ENCODE measurements around the gene ST8SIA6.
"Not testable (repeated sequence)": the region's sequence is repeated elsewhere in the genome, so short reads cannot be mapped to it uniquely, and the experiment has no call there.

ST8SIA6 gene

DNA sequence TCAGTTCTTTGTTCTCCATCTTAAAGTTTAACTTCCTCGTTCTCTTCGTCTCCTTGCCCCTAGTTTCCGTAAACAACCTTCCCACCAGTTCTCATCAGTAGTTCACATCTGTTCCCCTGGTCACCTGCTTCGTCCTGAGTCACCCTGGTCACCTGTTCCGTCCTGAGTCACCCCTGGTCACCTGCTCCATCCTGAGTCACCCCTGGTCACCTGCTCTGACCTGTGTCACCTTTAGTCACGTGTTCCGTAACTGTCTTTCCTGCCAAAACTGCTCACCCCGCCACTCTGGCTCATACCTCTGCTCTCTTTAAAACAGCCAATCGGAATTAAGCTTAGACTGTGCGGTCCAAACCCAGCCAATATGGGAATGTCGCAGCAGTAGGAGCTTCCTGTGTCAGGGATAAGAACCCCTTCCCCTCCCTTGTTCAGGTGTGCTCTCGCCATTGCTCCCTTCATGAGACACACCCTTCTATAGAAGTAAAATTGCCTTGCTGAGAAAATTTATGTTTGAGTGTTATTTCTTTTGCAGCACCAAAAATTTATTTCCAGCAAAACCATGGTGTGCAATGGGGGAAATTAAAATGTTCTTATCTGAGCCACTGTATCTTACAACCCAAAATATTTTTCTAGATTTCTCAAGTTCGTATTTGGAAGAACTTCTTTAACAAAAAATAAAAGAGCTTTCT lies 114.1 kb downstream of the ST8SIA6 start:
- DNase-seq = no peak

DNA sequence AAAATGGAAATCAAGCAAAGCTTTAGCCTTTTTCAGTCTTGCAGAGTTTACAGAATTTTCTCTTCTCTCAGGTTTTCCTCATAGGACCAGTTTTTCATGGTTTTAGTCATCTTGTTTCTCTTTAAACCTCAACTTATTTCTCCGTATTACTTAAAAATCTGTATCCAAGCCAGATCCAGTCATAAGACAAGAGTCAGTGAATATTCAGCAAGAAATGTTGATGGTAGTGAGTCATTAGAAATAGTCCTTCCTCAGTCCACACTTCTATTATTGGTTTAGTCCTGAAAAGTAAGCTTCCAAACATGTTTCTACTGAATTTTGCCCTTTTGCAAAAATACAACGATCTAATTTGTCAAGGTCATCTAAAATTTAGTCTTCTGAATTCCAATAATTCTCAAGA lies 119.3 kb downstream of the ST8SIA6 start:
- no peak for DNase-seq

DNA sequence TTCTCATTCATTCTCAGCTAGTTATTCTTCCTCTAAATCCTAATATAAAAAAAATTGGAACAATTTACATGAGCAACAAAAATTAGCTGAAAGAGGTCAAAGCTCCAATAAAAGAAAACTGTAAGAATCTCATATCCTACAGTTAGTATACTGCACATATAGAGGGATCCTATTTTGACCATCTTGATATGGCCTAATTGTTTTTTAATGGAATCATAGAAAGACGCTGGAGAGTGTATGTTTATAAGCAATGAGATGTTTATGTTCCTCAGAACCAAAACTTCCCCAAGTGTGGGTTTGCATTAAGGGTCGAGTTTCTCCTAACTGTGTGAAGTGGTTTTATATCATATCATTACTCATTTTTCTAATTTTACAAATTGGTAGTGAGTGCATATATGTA lies 123.9 kb downstream of the ST8SIA6 start:
- no peak for DNase-seq

DNA sequence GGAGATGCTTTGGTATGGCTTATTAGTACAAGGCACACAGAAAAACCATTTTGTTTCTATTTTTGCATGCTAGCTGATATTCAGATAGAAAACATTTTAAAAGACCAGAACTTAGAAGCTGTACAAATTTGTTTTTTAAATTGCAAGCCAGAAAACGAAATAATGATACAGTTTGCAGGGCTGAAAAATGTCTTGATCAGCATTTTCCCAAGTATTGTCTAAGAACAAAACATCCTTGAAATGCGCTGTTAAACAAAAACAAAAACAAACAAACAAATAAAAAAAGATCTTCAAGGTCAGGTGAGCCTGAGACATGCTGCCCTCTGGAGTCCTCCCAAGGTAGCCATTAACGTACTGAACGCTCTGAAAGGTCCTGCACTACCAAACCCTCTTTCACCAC lies 128.0 kb downstream of the ST8SIA6 start:
- DNase-seq = no peak

DNA sequence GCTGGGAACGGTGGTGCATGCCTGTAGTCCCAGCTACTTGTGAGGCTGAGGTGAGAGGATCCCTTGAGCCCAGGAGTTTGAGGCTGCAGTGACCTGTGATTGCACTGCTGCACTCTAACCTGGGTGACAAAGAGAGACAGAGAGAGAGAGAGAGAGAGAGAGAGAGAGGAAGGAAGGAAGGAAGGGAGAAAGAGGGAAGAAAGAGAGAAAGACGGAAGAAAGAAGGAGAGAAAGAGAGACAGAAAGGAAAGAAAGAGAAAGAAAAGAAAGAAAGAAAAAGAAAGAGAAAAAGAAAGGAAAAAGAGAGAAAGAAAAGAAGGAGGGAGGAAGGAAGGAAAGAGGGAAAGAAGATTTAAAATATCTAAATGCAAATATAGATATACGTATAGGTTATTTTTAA lies 132.4 kb downstream of the ST8SIA6 start:
- not testable (repeated sequence) for DNase-seq

DNA sequence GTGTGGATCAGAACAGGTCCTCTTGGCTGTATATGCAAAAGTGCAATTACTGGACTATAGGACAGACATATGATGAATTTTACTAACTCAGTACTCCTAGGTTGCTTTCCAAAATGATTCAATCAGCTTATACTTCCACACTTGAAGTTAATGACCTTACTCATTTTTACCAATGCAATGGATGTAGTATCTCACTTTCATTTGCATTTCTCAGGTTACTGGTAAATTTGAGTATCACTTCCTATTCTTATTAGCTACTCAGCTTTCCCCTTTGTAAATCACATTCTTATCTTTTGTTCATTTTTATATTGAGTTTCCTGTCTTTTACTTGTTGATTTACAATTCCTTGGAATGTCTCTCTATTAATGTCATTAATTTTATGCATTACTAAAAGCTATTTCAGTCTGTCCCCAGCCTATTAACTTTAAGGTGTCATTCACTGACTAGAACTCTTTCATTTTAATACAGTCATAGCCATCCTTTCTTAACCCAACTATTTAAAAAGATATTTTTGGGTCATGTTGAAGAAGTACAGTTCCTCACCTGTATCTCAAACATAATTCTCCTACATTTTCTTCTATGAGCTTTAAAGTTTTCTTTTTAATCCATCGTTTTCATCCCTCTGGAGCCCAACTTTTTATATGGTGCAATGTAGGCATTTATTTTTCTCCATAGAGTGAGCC lies 137.8 kb downstream of the ST8SIA6 start:
- no peak for DNase-seq

DNA sequence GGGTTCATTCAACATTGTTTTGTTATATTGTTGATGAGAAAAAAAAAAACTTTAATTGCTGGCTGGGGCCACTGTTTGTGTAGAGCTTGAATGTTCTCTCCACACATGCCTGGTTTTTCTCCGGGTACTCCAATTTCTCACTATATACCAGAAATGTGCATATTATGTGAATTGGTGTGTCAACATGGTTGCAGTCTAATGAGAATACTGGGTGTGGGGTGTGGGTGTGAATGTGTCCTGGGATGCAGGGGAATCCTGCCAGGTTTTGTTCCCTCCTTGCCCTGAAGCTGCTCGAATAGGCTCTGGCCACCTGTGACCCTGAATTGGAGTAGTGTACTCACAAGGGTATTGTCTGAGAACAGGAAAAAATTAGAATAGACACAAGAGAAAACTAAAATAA lies 145.0 kb downstream of the ST8SIA6 start:
- no peak for DNase-seq

DNA sequence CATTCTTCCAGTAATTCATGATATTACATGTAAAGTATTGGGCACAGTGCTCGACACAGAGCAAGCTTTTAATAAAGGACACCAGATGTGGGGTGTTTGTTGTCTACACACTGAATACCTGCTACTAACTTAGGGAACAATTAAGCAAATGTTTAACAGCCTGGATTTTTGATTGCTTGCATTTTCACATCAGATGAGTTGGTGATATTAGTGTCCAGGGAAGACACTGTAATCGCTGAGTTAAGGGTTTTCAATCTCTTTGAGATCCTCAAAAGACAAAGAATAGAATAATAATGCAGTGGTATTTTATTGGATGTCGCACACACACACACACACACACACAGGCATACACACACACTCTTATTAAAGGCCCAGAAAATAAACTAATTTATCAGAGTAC lies 147.3 kb downstream of the ST8SIA6 start:
- no peak for DNase-seq

DNA sequence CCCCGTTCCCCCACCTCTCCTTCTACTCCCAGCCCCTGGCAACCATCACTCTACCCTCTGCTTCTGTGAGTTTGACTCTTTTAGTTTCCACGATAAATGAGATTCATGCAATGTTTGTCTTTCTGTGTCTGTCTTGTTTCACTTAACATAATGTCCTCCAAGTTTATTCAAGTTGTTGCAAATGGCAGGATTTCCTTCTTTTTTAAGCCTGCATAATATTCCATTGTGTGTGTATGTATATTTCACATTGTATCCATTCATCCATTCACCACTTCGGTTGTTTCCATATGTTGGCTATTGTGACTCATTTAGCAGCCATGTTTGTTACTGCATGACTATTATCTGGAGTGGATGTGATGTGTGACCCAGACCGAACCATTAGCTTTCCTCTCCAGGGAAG lies 162.0 kb downstream of the ST8SIA6 start:
- DNase-seq = no peak

DNA sequence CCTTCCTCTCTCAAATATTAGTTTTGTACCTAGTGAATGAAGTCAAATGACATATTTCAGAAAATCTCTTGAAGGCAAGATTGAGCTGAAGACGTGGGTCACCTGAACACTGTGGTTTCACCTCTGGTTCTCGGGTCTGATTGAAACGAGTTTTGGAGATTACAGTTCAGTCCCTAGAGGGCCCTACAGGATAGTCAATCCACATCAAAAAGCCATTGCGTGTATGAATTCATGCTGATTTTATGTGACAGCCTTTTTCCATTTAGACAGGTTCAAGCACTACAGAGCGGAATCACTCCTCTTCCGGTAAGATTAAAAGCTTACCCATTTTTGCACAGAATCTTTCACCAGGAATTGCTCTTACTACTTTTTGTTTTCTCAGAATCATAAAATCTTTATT lies 164.2 kb downstream of the ST8SIA6 start:
- no peak for DNase-seq

DNA sequence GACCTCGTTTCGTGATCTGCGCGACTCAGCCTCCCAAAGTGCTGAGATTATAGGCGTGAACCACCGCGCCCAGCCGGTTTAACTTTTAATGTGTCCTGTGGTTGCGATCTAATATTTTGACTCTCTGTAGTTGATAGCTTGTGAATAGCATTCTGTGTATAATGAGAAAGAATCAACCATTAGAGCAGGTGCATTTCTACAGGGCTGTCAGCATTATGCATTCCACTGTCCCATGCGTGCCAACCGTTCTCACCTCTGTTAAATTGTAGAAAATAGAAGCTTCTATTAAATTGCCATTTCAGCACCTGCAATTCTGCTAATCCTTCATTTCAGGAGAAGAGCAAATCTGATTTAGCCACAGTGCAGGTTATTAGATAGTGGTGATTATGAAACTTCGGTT lies 164.6 kb downstream of the ST8SIA6 start:
- no peak for DNase-seq

DNA sequence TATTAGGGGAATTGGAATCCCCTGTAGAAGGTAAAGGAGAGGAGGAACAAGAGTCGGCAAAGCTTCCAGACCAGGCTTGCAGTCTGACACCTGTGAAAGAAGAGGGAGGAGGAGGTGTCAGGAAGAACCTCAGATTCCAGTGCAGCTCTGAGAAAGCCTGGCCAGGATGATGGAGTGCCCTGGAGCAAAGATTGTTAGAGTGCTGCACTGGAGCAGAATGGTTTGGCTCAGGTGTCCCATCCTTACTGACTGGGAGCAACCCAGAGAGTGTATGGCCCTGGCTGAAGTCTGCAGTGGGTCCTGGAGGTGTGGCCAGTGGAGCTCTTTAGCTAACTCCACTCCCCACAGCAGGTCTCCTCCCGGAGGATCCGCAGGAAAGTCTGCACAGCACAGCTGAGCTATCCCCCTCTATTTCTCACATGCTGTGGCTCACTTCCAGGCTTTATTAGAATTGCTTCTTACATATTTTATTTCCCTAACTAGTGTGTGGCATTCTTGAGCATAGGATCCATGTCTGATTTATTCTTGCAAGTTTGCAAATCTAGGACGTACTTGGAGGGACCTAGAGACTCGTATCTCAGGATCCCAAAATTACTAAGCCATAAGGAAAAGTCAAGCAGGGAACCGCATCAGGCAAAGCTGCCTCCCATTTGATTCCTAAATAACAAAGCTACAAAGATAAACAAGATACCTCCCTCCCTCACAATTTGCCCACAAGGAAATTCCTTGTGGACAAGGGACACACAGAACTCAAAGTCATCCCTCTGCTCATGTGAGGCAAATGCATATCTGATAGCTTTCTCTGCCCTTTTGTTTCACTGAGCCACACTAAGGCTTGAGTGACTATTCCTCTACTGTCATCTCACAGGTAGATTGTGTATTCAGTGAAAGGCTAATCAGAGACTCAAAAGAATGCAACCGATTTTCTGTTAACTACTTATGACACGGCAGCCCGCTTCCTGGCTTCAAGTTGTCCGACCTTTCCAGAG lies 167.5 kb downstream of the ST8SIA6 start:
- no peak for DNase-seq

DNA sequence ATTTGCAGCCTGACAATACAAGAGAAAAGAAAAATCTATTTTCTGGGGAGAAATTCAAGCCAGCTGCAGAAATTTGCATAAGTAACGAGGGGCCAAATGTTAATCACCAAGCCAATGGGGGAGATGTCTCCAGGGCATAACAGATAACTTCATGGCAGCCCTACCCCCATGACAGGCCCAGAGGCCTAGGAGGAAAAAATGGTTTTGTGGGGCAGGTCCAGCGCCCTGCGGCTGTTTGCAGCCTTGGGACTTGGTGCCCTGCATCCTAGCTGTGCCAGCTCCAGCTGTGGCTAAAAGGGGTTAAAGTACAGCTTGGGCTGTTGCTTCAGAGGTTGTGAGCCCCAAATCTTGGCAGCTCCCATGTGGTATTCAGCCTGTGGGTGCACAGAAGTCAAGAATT lies 172.1 kb downstream of the ST8SIA6 start:
- DNase-seq = no peak

DNA sequence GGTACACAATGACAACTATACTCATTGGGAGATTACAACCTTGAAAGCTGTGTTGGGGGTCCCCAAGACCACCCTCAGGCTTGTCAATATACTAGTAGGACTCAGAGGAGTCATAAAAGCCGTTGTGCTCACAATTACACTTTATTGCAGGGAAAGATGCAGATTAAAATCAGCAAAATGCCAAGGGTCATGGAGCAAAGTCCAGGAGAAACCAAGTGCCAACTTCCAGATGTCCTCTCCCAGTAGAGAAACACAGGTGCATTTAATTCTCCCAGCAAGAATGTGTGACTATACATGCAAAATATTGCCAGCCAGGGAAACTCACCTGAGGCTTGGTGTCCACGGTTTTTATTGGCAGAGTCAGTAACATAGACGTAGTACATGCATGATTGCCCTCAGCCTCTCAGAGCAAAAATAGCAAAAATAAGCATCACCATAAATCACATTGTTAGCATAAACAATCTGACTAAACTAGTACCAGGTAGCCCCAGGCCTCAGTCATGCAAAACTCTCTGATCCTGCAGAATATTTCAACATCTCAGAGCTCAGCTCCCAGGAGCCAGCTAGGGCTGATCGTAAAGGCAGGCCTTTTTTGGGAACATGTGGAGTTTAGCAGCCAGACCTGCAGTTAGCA lies 175.7 kb downstream of the ST8SIA6 start:
- no peak for DNase-seq

DNA sequence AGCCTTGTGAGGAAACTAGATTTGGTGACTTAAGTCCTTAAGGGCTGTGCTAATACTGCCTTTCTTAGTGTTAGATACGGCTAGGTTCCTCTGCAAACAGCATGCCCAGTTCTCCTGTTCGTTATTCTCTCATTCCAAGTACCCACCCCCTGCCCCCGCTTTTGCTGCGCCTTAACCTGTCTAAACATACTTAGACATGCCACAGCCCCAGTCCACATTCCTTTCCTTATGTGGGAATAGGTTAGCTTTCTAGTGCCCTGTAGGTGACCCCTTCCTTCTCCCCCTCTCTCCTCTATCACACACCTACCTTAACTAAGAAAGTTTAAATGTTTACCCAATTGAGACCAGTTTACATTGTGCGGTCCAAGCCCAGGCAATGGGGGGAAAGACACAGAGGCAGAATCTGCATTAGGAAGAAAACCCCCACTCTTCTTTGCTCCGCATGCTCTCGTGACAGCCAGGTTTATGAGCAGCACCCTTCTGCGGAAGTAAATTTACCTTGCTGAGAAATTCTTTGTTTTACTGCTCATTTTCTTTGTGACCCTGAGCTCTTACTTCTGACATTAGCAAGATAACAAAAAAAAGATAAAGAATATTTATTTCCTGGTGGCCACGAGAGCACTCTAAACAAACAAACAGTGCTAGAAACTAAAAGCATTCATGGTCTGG lies 177.5 kb downstream of the ST8SIA6 start:
- no peak for DNase-seq

DNA sequence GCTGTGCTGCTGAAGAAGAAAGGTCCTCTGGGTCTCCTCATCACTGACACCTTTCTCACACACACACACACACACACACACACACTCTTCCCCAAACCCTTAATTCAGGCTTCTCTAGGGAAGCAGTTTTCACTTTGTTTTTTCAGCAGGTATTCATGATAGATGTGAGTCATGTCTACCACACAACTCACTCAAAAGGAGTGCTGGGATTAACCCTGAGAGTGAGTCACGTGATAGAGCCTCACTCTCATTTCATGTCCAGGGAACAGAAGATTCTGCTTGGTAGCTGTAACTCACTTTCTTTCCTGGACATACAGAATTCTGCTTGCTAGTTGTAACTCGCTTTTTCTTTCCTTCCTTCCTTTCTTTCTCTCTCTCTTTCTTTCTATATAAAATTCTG lies 181.0 kb downstream of the ST8SIA6 start:
- no peak for DNase-seq

DNA sequence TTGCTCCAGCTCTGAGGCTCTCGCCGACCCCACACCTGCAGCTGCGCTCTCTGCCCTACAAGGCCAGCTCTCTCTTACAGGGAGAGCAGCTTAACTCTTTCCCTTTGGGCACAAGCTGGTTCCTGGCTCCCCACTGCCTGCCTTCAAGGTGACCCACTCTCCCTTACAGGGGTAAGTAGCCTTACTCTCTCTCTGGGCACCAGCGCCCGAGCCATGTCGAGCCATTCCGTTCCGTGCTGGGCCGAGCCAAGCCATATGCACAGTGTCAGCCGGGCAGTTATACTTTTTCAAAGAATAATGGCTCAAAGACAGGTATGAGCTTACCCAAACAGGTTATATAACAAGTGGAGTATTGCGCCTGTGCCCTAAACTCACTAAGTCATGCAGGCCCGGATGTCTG lies 181.7 kb downstream of the ST8SIA6 start:
- DNase-seq = no peak

All from NCI-H524 treated with DMSO at 0.1 percent for 48 hours (cell line).